HG03521 (cell line): ENCODE results near the gene STARD13.

Source experiments
- ATAC-seq: cut with Tn5 transposase; IDR thresholded peaks from one replicate; pipeline ENCODE4 v1.9.1; 2021; ENCODE audit warnings: mild to moderate bottlenecking, moderate library complexity; ENCODE audit not compliant: unreplicated experiment

The STARD13 gene, protein sequence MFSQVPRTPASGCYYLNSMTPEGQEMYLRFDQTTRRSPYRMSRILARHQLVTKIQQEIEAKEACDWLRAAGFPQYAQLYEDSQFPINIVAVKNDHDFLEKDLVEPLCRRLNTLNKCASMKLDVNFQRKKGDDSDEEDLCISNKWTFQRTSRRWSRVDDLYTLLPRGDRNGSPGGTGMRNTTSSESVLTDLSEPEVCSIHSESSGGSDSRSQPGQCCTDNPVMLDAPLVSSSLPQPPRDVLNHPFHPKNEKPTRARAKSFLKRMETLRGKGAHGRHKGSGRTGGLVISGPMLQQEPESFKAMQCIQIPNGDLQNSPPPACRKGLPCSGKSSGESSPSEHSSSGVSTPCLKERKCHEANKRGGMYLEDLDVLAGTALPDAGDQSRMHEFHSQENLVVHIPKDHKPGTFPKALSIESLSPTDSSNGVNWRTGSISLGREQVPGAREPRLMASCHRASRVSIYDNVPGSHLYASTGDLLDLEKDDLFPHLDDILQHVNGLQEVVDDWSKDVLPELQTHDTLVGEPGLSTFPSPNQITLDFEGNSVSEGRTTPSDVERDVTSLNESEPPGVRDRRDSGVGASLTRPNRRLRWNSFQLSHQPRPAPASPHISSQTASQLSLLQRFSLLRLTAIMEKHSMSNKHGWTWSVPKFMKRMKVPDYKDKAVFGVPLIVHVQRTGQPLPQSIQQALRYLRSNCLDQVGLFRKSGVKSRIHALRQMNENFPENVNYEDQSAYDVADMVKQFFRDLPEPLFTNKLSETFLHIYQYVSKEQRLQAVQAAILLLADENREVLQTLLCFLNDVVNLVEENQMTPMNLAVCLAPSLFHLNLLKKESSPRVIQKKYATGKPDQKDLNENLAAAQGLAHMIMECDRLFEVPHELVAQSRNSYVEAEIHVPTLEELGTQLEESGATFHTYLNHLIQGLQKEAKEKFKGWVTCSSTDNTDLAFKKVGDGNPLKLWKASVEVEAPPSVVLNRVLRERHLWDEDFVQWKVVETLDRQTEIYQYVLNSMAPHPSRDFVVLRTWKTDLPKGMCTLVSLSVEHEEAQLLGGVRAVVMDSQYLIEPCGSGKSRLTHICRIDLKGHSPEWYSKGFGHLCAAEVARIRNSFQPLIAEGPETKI

DNA sequence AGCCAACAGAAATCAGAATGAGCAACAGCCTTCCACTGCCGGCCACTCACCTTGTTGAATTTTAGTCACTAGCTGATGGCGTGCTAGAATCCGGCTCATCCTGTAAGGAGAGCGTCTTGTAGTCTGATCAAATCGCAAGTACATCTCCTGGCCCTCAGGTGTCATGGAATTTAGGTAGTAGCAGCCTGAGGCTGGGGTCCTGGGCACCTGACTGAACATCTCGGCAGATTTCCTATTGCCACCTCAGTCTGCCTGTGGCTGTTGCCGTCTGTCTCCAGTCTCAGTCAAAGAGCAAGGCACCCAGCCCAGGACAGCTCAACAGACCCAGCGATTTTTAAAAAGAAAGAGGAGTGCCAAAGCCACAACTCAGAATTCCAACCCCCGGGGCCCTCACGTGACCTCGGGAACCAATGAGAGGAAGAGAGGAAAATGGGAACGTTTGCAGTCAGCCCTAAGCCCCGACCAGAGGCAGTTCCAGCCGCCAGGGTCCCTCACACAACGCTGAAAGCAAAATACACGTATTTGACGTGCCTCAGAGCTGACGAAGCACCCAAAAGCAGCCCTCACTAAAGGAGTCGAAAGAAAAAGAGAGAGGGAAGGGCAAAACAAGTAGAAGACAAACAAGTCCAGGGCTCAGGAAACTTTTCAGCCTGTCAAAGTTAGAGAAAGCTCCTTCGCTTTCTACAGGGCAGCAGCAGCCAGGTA lies at the start of gene STARD13:
Gene STARD13 (minus strand): TSS at position 336 of the 705 bp plus-strand sequence. CDS start 117 bp downstream, at position 219.
- peak; percentile 49 for ATAC-seq

DNA sequence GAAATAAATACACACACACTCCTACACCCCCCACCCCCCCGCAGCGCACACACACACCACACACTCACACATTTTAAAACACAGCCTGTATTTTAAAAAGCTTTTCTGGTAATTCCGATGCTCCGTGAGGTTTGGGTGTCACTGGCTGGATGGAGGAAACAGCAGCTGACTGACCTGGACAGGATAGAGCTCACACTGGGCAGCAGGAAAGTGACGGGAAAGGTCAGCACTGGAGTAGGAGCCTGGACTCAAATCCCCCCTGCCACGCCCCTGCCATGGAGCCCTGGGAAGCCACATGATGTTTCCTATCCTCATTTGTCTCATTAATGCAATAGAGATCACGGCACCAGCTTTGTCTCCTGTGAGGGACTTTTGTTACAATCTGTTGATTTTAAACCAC lies 49.3 kb upstream of the STARD13 start:
- ATAC-seq = no peak

DNA sequence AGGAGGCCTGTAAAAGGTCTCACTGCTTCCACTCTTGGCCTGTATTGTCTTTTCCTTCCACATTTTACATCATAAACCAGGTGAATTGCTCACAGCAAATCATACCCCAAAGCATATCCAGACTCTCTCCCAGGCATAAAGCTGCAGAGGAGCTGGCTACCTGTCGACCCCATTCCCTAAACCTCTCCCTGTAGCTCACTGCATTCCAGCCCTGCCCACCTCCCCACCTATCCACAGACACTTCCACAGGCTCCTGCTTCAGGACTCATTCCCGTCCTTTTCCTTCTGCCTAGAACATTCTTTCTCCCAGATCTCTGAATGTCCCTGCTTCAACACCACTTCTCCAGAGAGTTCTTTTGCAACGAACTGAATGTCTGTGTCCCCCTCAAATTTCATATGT lies 46.4 kb upstream of the STARD13 start:
- ATAC-seq = no peak

DNA sequence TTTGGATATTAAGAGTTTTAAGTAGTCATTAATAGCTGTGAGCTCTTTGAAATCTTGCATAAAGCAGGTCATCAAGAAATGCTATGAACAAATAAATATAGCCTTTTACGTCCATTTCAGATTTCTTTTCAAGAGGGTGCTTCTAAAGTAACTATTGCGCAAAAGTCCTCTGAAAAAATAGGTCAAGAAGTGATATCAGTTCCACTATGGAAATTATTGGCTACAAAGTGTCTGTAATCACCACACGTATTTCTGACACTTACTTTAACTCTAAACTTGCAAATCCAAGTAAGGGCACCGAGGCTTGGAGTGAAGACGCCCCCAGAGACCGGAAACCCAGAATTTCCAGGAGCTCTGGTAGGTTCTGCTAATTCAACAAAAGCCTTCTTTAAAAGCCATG lies 44.9 kb upstream of the STARD13 start:
- ATAC-seq = no peak

DNA sequence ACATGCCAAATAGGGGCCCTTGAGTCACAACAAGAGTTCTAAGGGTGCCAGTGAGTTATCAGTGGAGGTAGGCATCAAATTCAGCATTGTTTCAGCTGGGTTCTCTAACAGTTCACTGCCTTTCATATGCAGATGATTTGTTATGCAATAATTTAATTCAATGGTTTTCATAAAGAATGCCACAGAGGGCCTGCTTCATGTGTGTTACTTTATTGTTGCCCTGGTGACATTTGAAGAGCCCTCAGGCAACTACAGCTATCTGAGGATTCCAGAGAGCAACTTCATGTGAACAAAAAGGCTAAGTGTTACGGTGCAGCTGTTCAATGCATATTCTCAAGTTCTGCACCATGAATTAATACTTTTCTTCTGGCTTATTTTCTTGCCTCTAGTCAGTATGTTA lies 43.1 kb upstream of the STARD13 start:
- ATAC-seq = no peak

DNA sequence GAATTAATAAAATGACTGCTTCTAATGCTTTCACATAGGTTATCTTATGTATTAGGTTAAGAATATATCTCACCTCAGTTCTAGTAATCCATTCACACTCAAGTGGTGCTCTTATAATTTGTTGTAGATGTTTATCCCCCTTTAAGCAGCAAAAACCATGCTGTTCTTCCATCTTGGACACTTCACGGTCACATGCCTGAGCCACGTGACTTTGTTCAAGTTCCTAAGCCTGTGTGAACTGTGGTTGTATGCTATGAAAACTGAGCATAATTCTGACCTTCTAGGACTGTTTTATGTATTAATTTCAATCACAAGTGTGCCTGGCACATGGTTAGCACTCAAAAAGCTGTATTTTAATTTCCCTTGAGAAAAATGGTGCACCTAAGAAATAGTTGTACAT lies 41.2 kb upstream of the STARD13 start:
- no peak for ATAC-seq

DNA sequence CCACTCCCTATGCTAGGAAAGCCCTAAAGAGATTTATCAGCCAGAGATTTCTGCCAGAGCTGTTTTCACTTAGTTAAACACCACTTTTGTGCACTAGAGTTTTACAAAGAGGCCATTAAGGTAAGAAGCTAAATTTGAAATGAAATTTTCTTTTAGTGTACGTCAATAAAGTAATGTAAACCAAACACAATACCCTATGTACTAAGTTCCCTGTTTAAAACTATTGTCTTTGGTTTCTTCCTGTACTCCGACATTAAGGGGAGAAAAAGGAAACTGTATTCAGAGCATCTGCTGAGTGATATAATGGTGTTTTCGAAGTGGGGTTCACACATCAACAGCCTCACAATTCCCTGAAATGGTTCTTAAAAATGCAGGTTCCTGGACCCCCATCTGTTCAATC lies 40.7 kb upstream of the STARD13 start:
- no peak for ATAC-seq

DNA sequence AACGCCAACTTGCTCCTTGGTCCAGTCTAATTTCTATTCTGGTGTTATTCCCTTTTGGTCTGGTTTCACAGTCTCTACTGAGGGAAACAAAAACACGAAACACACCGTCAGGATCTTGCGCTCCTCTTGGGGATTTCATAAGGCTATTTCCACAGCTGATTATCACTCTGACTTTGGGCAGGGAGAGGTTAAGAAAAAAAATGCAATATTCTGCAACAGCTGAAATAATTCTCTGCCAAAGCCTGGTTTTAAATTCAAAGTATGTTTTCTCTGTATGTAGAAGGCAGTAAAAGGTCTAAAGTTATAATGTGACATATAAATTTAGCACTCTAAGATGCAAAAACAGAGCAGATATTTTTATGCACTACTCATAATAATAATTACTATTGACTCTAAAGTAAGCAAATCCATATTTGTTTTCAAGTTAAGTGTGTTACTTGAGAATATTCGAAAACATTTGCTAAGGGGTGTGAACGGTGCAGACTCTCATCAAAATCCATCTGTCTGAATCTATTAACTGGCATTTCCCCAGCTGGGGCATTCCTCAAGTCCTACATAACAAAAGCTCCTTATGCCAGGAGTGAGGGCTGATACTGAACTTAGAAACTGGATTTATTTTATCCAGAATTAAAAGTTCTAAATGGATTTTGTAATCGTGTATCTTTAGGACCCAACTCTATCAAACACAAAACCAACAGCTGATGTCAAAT lies 38.4 kb upstream of the STARD13 start:
- ATAC-seq = no peak

DNA sequence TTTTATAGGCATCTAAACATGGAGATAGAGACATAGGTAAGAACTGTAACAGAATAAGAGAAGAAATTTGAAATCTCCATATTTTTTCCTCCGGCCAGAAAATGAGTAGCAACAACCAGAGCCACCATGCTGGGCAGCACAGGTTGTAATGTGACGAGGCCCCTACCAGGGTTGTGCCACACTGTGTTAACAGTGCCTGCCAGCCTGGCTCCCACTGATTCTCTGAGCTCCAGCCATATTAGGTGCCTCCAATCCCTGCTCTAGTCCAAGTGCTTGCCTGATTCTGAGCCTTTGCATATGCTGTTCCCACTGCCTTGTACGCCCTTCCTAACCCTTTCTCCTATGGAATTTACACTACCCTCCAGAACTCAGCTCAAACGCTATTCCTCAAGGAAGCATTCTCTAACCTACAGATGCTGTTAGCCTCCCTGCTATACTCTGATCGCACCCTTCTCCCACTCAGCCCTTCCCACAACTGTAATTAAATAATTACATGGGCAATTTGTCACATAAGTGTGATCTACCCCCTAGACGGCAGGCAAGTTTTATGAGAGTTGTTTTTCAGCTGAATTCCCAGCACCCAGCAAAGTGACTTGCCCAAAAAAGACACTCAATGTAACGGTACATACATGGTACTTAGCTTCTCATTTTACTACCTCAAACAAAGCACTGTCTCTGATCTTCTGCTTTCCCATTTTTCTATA lies 37.6 kb upstream of the STARD13 start:
- no peak for ATAC-seq

DNA sequence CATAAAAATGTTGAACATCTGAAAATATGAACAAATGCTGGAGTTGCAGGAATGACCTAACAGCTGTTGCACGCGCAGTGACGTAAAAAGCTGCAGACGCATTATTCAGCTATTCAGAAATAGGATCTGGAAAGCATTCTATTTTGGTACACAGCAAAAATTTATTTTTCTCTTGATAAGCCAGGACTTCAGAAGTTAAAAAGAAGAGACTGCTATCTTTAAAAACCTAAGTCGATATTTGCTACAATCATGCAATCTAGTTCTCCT lies 36.9 kb upstream of the STARD13 start:
- no peak for ATAC-seq

DNA sequence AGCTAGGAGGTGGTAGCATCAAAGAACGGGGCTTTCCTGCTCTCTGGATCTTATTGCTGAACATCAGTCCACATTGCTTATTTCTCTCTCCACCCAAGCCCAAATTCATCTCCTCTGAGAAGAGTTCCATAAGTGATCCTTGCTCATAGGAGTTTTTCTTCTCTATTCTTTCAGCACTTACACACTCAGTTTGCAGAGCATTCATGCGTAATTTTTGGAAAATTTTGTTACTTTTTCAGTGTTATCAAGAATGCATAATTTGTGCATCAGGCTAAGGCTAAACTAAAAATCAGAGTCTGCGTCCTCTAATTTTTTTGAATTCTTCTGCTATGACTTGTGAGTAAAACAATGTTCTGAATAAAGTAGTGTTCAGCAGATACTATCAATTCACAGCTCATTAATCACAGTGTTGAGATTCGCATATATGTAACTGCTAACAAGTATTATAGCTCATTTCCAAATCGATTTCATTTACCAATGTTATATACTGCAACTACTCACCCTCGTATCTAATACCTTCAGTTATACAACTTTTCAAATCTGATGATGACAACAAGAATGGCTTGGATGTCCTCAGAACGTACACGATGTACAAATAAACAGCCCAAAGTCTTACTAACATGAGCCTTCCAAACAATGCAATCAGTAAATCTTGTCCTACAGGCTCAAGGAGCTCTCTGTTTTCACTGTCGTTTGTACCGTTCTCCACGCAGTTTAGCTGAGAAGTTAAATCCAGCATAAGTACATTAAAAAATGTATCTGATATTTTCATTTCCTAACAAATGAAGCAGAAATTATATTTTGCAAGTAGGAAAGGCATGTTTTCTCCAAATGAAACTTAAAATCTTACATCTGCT lies 36.4 kb upstream of the STARD13 start:
- ATAC-seq = no peak

DNA sequence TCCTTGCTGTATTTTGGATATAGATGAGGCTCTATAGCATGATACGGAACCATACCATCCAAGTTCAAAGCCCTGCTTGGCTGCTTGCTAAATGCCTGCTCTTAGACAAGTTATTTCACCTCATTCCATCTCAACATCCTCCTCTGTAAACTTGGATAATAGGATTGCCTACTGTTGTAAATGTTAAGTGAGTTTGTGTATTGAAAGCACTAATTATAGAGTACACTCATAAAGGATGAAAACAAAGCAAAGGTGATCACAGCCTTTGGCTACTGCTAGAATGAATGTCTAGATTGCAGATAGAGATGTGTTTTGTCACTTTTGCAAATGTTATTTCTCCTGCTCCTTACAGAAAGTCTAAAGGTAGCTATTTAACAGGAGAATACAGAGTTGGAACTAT lies 34.3 kb upstream of the STARD13 start:
- no peak for ATAC-seq

DNA sequence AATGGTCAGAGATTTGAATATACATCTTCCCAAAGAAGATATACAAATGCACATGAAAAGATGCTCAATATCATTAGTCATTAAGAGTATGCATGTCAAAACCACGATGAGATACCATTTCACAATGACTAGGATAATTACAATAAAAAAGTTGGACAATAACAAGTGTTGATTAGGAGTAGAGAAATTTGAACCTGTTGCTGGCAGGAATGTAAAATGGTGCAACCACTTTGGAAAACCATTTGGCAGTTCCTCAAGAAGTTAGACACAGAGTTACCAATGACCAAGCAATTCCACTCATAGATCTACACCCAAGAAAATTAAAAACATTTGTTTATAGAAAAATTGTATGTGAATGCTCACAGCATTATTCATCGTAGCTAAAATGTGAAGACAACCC lies 33.2 kb upstream of the STARD13 start:
- no peak for ATAC-seq

DNA sequence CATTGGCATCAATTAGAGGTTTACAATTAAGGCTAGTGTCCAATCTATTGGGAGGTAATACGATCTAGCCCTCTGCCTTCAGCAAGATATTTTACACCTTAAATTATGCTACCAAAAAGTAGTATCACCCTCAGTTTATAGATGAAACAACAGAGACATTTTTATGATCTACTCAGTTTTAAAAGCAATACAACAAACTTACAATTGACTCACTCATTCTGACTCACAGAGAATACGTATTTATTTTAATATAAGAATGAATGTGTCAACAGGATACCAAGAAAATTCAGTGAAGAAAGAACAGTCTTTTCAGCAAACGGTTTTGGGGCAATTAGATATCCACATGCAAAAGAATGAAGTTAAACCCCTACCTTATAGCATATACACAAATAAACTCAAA lies 32.5 kb upstream of the STARD13 start:
- no peak for ATAC-seq

DNA sequence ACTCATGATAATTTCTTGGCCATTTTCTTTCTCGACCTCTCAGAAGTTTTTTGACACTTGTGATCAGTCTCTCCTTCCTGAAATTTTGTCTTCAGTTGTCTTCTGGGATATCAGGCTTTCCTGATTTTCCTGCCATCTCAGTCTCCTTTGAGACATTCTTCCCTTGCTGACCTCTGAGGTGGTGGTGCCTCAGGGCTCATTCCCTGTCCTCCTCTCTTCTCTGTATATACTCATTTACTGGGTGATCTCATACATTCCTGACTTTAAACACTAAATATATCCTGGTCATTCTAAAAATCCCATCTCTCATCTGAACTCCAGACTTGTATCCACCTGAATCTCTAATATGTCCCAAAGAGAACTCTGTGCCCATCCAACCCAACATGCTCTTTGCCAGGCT lies 31.3 kb upstream of the STARD13 start:
- no peak for ATAC-seq

DNA sequence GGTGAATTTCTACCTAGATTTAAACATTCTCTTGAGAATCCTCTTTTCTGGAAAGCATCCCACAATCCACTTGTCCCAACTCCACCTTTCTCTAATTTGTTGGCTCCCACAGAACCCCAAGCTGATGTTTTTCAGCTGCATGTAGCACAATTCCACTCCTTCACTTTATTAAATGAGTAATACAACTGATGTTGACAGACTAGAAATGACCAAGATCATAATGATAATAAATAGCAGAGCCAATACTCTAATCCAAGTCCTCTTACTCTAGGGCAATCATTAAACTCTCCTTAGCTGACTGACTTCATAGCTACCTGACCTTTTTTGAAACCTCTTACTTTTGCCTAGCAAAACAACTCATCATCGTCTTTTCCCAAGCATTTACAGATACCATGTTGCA lies 27.9 kb upstream of the STARD13 start:
- ATAC-seq = no peak

DNA sequence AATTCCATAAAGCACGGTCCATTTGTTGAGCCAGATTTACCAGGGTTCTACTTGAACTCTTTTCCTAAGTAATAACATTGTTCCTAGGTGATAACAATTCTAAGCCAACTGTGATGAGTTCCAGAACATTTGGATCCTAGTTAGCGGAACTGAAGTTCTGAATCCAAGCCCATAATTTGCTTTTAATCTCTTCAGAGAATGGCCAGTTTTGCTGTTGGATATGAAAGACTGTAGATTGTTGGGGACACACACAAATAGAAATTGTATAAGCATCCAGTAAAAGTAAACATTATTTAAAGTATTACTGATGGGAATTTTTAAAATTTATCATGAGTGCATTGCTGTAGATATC lies 27.3 kb upstream of the STARD13 start:
- no peak for ATAC-seq

DNA sequence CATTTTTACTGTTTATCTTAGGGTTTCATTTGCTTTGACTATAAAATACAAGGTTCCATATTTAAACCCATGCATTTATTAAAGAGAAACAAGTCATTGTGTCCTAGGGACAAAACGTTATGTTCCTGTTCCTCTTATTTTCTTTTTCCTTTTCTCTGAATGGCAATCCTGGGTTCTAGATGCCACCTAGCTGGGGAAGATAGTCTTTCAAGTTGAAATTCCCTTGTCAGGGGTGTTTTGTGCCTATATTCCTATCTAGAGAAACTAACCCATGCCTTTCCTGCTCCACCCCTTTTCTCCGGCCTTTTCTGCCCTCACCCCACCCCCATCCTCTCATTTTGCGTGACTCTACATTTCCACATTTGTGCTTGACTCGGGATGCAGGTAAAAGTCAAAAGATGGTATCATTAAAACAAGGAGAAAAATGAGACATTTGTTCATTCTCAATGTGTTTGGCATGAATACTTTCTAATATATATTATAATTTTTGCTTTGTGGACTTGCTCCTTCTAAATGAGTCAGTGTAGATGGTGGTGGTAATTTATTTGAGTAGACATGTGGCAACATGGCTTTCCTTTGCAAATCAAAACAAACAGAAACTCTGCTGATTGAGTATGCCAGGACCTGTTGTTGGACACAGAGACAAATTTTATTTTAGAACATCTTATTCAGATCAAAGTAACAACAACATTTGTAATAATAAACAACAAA lies 26.8 kb upstream of the STARD13 start:
- no peak for ATAC-seq

DNA sequence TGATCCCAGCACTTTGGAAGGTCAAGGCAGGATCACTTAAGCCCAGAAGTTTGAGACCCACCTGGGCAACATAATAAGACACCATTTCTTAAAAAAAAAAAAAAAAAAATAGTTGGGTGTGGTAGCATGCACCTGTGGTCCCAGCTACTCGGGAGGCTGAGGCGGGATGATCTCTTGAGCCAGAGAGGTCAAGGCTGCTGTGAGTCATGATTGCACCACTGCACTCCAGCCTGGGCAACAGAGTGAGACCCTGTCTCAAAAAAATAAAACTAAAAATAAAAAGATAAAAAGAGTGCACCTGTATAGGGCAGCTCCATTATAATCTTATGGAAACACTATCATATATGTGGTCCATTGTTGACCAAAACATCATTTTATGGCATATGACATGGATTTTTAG lies 25.5 kb upstream of the STARD13 start:
- no peak for ATAC-seq
